DND-41 (cell line): Measurements from ENCODE around the gene POLD1.

Experiments used
- CTCF ChIP-seq: IDR thresholded peaks from 2 replicates; pipeline ENCODE4 v1.5.1; 2012; ENCODE audit warnings: borderline replicate concordance, low read length, moderate library complexity, mild to moderate bottlenecking; ENCODE audit not compliant: poor library complexity, severe bottlenecking; ENCODE audit errors: extremely low read depth
- EZH2 ChIP-seq: IDR thresholded peaks from 3 replicates; pipeline ENCODE4 v1.6.1; 2012; ENCODE audit warnings: borderline replicate concordance, low read depth, mild to moderate bottlenecking, moderate library complexity, low read length, inconsistent platforms; ENCODE audit not compliant: severe bottlenecking

GRCh38 chr19:50447750-50448149, 63.6 kb downstream of the POLD1 start:
- TF ChIP-seq CTCF = no peak
- no peak for TF ChIP-seq EZH2
